Measurements from ENCODE around the gene RFX3.

Gene RFX3

DNA sequence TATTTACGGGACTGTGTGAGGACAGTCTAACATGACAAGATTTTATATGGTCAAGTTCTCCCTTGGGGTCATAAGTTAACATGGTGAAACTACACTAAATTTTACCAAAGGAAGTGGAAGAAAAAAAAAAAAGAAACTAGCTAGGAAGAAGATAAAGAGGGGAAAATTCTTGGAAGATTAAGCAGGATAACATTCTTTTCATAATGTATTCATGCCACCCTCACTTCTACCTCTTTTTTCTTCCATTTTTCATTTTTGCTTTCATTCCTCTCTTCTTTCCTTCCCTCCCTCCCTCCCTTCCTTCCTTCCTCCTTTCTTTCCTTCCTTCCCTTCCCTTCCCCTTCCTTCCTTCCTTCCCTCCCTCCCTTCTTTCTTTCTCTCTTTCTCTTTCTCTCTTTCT, 254.6 kb downstream of the RFX3 start:
- TF ChIP-seq CTCF (IDR thresholded peaks at IDR 0.05) = no peak

DNA sequence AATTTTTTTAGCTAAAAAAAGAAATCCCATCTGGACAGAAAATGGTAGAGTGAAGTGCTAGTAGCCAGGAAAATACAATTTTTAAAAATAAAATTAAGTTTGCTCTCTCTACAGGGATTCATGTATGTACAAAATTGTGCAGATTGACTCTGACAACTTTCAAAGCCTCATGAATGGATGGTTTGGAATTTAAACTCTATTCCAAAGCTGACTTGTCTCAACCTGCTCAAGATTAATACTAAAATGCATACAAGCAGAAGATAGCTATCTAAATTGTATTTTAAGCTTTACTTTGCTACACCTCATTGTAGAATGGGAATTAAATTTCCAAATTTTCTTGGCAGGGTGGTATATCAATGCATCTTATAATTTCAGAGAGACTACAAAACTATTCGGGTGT, 257.6 kb downstream of the RFX3 start:
- H3K79me2 ChIP-seq = no peaks in the 10 kb centered on the region
- no peak overlapping the region for H2AFZ ChIP-seq
- H3K4me3 ChIP-seq (ENCODE audit: low read depth, low read length) = no peak overlapping the region
- no peak overlapping the region for H3K4me2 ChIP-seq (ENCODE audit: low read length)
- no peaks in the 10 kb centered on the region for H3K9me3 ChIP-seq (ENCODE audit: control insufficient read depth, low read length)
- no peak for TF ChIP-seq CTCF (IDR thresholded peaks at IDR 0.05)
- H3K4me1 ChIP-seq = no peaks in the 10 kb centered on the region
- no peak overlapping the region for H3K9ac ChIP-seq
- no peak overlapping the region for H3K27ac ChIP-seq
- no peaks in the 10 kb centered on the region for H3K27me3 ChIP-seq (ENCODE audit: control insufficient read depth, insufficient read depth, low read length)
- no peaks in the 10 kb centered on the region for H3K36me3 ChIP-seq (ENCODE audit: control insufficient read depth, insufficient read depth, low read length)

More for the DNA sequence above, 254.6 kb downstream of the RFX3 start:
- no peaks in the 10 kb centered on the region for H3K4me1 ChIP-seq
- H3K4me3 ChIP-seq (ENCODE audit: low read depth, low read length) = no peak overlapping the region
- no peak overlapping the region for H3K27ac ChIP-seq
- no peak overlapping the region for H3K9ac ChIP-seq
- H3K4me2 ChIP-seq (ENCODE audit: low read length) = no peak overlapping the region
- no peak overlapping the region for H2AFZ ChIP-seq
- H3K79me2 ChIP-seq = no peaks in the 10 kb centered on the region
- H3K27me3 ChIP-seq (ENCODE audit: control insufficient read depth, insufficient read depth, low read length) = no peaks in the 10 kb centered on the region
- H3K36me3 ChIP-seq (ENCODE audit: control insufficient read depth, insufficient read depth, low read length) = no peaks in the 10 kb centered on the region
- H3K9me3 ChIP-seq (ENCODE audit: control insufficient read depth, low read length) = no peaks in the 10 kb centered on the region

DNA sequence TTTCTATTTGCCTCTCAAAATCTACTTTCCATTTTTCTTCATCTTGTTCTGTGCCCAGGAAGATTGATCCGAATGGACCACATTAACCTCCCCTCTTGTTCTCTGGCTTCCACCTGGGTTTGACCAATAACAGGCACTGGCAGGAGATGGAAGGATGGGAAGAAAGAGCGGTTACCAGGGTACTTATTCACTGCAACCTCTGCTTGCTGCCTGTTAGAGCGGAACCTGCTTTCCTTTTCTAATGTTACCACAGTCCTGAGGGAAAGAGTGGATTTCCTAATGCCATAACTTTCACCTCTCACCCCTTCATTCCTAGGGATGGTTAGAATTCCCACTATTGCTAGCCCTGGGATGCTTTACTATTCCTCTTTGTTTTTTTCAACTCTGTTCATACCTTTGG, 262.1 kb downstream of the RFX3 start:
- H3K4me2 ChIP-seq (ENCODE audit: low read length) = no peak overlapping the region
- no peak for TF ChIP-seq CTCF (IDR thresholded peaks at IDR 0.05)
- H3K9ac ChIP-seq = no peak overlapping the region
- H3K36me3 ChIP-seq (ENCODE audit: control insufficient read depth, insufficient read depth, low read length) = no peaks in the 10 kb centered on the region
- no peak overlapping the region for H3K4me3 ChIP-seq (ENCODE audit: low read depth, low read length)
- no peaks in the 10 kb centered on the region for H3K79me2 ChIP-seq
- no peak overlapping the region for H2AFZ ChIP-seq
- no peaks in the 10 kb centered on the region for H3K9me3 ChIP-seq (ENCODE audit: control insufficient read depth, low read length)
- H3K27me3 ChIP-seq (ENCODE audit: control insufficient read depth, insufficient read depth, low read length) = no peaks in the 10 kb centered on the region
- no peaks in the 10 kb centered on the region for H3K4me1 ChIP-seq
- H3K27ac ChIP-seq = no peak overlapping the region

DNA sequence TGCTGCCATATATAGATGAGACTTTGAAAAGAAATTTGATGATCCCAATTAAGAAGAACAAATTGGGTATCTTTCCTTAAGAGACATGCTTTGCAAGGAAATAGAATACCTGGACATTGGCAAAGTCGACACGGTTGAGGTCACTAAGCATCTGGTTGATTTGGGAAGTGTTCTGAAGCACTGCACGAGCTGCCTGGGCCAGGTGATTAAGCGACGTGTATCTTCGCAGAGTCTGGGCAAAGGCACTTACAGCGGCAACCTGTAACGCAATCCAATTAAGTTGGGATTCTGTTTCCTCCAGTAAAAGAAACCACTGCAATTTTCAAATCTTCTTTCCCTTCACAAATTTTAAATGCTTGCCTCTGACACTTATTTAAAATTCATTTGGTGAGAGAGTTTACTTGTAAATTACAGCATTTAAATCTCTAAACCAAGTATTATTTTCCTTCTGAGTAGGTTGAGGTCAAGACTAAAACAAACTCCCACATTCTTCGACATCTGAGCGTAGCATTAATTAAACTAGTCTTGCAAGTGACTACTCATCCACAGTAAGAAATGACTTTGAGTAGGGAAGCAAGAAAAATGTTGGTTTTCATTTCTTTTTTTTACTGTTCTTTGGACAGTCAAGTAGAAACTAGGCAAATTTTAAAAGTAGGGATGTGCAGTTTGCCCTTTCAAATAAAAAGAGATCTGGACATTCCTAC, 262.8 kb downstream of the RFX3 start:
- H2AFZ ChIP-seq = no peak overlapping the region
- H3K27ac ChIP-seq = no peak overlapping the region
- no peaks in the 10 kb centered on the region for H3K4me1 ChIP-seq
- H3K9me3 ChIP-seq (ENCODE audit: control insufficient read depth, low read length) = no peaks in the 10 kb centered on the region
- H3K4me2 ChIP-seq (ENCODE audit: low read length) = no peak overlapping the region
- H3K79me2 ChIP-seq = no peaks in the 10 kb centered on the region
- TF ChIP-seq CTCF (IDR thresholded peaks at IDR 0.05) = no peak
- no peak overlapping the region for H3K4me3 ChIP-seq (ENCODE audit: low read depth, low read length)
- no peaks in the 10 kb centered on the region for H3K36me3 ChIP-seq (ENCODE audit: control insufficient read depth, insufficient read depth, low read length)
- H3K27me3 ChIP-seq (ENCODE audit: control insufficient read depth, insufficient read depth, low read length) = no peaks in the 10 kb centered on the region
- no peak overlapping the region for H3K9ac ChIP-seq

GRCh38 chr9:3261484-3261883, 264.3 kb downstream of the RFX3 start:
- Histone ChIP-seq H3K9ac (no peak overlapping the region), H3K9me3 (ENCODE audit: control insufficient read depth, low read length) (no peaks in the 10 kb centered on the region), H3K79me2 (no peaks in the 10 kb centered on the region), H3K4me3 (ENCODE audit: low read depth, low read length) (no peak overlapping the region), H3K36me3 (ENCODE audit: control insufficient read depth, insufficient read depth, low read length) (no peaks in the 10 kb centered on the region), H2AFZ (no peak overlapping the region), H3K27ac (no peak overlapping the region), H3K4me1 (no peaks in the 10 kb centered on the region), H3K27me3 (ENCODE audit: control insufficient read depth, insufficient read depth, low read length) (no peaks in the 10 kb centered on the region), H3K4me2 (ENCODE audit: low read length) (no peak overlapping the region)
- no peak for TF ChIP-seq CTCF (IDR thresholded peaks at IDR 0.05)
